HG02938 (cell line): ENCODE data around the gene WDR35.

ENCODE experiments used
- ATAC-seq: cut with Tn5 transposase; IDR thresholded peaks from one replicate; pipeline ENCODE4 v1.9.1; 2021; ENCODE audit warnings: mild to moderate bottlenecking, moderate library complexity; ENCODE audit not compliant: unreplicated experiment

WDR35 gene

GRCh38 chr2:19989667-19990415, at the start of gene WDR35:
WDR35 (minus strand) TSS chr2:19990105; CDS start chr2:19990015, 90 bp downstream.
- peak; percentile 76 for ATAC-seq

DNA sequence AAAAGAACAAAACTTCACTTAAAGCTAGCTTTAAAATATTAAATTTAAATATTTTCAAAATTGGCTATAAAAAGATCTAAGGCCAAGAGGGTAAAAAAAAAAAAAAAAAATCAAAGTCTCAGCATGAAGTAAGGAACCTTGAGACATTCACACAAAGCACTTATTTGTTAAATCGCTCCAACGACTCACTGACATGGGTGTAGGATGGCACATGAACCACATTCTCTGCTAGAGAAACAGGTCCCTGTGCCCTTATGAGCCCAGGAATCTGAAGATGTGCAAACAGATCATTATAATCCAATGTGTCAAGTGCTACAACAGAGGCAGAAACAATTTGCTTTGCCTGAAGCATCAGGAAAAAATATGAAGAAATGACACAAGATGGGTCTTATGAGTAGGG, 47.8 kb upstream of the WDR35 start:
- ATAC-seq: no peak

DNA sequence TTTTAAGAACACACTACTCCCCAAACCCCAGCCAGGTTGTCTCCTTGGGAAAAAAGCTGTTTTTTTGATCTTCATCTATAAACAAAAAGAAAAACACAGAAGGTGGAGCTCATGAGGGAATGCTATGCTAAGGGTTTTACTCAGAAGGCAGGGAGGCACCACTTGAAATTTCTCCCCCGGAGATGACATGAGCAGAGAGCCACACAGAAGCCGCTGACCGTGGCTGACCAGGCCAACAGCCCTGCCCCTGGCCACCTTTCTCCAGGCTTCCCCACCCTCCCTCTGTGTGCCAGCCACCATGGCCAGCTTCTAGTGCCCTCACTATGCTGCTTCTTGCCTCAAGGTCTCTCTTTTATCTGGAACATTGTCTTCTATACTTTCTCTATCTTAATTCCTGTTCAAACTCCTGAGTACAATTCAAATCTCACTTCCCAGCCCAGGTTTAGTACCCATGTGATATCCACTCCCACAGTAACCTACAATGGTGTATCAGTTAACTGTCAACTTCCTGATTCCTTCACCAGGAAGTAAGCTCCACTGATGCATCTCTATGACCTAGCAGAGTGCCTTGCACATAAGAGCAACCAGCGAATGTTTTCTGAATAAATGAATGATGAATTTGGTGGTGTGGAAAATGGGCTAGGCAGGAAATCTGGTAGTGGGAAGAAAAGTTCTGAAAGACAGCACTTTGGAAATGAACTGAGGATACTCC, 46.2 kb upstream of the WDR35 start:
- ATAC-seq: no peak

DNA sequence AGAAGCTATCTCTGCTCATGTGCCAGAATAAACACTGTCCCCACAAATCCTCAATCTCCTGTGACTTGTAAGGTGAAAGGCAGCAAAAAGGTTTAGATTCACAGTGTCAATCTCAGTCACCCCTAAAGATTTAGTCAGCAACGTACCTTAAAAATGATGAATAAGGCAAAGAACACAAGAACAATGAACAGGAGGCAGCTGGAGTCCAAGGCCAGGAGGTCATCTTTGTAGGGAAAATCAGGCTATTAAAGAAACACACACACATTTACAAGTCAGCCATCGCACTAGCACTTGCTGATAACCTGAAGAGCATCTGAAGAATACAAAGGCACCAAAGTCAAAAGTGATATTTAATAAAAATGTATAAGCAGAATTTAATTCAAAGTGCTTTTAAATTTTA, 44.9 kb upstream of the WDR35 start:
- ATAC-seq: no peak

- no peak for ATAC-seq
These were observed 44.3 kb upstream of the WDR35 start for GRCh38 chr2:20034218-20034617.

DNA sequence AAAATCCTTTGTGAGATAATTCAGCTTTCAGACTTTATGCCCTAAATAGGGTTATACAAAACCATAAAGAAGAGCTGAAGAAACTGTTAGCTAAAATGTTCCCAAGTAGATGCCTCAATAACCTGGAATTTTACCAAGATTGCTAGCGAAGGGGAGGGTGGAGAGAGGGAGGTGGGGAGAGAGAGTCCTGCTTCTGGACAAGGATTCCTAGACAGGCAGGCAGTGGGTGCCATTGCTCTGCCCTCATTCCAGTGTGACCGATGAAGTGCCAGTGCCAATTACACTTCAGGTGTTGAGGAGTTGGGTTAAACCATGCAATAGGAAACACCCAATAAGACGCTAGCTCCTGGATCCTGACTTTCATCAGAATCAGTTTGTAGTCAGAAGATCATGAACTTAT, 43.4 kb upstream of the WDR35 start:
- no peak for ATAC-seq

DNA sequence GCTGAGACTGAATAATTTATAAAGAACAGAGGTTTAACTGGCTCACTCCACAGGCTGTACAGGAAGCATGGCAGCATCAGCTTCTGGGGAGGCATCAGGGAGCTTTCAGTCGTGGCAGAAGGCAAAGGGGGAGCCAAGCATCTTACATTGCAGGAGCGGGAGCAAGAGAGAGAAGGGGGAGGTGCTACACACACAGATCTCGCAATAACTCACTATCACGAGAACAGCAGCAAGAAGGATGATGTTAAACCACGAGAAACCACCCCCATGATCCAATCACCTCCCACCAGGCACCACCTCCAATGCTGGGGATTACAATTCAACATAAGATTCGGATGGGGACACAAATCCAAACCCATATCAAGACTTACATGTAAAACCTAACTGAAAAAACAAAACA, 40.3 kb upstream of the WDR35 start:
- ATAC-seq: no peak

DNA sequence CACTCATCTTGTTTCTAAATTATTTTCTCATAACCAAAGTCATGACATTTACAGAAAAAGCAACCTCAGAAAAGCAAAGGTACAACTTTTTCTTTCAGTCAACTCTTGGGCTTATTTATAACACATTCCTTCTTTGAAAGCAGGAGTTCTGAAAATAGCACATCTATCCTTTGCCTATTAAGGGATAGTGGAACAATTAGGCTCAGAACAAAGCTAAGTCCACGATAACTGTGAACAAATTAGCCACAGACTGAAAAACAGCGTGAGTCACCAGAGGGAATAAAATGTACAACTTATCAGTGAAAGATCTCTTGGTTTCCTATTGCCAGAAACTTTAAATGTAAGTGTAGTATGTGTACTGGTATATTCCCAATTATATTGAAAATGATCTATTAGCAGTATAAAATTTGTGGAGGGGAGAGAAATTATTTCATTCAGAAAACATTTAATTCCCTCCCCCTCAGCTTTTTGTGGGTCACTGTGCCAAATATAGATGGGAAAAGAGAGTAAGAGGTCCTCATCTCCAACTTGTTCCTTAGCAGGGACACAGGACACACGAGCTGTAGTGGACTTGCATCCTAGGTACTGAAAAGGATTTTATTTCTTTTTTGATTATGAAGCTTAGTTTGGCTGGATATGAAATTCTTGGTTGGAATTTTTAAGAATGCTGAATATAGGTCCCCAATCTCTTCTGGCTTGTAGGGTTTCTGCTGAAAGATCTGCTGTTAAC, 38.0 kb upstream of the WDR35 start:
- ATAC-seq: no peak

DNA sequence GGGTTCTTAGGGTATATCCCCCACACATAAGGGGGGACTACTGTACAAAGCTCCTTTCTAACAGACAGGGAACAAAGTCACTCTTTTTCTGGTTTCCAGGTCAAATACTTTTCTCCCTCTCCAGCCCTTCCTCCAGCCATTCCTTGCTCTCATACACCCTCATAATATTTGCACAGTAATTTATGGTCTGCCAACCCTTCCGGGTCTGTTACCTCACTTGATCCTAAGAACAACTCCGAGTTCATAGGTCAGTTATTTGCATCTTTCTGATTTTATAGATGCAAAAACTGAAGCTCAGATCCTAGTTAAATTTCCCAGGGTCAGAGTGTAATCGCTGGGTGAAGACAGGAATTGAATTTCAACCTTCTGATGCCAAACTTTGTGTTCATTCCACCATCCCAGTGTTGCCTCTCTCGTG, 37.4 kb upstream of the WDR35 start:
- no peak for ATAC-seq

- no peak for ATAC-seq
These were observed 35.3 kb upstream of the WDR35 start for GRCh38 chr2:20025065-20025786.

DNA sequence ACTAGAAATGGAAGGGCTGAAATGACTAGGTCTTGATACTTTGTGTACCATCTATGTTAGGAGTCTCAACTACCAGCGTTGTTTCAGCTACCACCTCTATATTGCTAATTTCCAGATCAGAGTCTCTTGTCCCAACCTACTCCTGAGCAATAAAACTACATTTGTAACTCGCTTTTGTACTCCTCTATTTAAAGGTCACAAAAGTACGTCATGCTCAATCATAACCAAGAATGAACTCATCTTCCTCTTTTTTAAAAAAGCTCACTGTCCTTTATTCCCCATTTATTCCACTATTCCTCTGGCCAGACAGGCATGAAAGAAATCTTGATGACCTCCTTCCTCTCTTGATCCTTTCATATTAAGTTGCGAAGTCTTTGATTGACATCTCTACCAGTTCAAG, 33.8 kb upstream of the WDR35 start:
- no peak for ATAC-seq

DNA sequence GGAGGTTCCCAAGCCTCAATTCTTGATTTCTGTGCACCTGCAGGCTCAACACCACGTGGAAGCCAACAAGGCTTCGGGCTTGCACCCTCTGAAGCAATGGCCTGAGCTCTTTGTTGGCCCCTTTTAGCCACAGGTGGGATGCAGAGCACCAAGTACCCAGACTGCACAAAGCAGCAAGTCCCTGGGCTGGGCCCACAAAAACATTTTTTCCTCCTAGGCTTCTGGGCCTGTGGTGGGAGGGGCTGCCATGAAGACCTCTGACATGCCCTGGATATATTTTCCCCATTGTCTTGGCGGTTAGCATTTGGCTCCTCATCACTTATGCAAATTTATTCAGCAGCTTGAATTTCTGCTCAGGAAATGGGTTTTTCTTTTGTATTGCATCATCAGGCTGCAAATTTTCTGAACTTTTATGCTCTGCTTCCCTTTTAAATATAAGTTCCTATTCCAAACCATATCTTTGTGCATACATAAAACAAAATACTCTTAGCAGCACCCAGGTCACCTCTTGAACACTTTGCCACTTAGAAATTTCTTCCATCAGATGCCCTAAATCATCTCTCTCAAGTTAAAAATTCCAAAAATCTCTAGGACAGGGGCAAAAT, 31.6 kb upstream of the WDR35 start:
- no peak for ATAC-seq

GRCh38 chr2:20019747-20020146, 29.8 kb upstream of the WDR35 start:
- ATAC-seq: no peak

GRCh38 chr2:20018601-20019152, 28.8 kb upstream of the WDR35 start:
- no peak for ATAC-seq

- no peak for ATAC-seq
These were observed 26.4 kb upstream of the WDR35 start for GRCh38 chr2:20016346-20016745.

- ATAC-seq: no peak
These were observed 25.7 kb upstream of the WDR35 start for GRCh38 chr2:20015482-20016083.

- ATAC-seq: no peak
These were observed 23.4 kb upstream of the WDR35 start for GRCh38 chr2:20013126-20013849.

- ATAC-seq: no peak
These were observed 22.6 kb upstream of the WDR35 start, which contains the start of gene MATN3 for GRCh38 chr2:20012282-20013125. MATN3 (minus strand) TSS chr2:20012668; CDS start chr2:20012631, 37 bp downstream.

GRCh38 chr2:20012032-20012281, 22.1 kb upstream of the WDR35 start:
- ATAC-seq: no peak
